ENCODE results near the gene DNAH11. TPM values are rescaled to one million over a fixed set of nuclear protein-coding genes. Genes with fewer than 3 reads are reported as not detected.

DNAH11 gene
- total and polyA plus RNA-seq, 5 donors from 2014 or later = 0.34 to 0.65 TPM; not detected in 3

- Histone ChIP-seq H3K4me3 (ENCODE audit: low read depth, low read length) (no peak overlapping the region), H3K36me3 (ENCODE audit: control insufficient read depth, insufficient read depth, low read length) (no peaks in the 10 kb centered on the region), H3K9me3 (ENCODE audit: control insufficient read depth in 2 of 2, low read length in 2 of 2) (no peaks in the 10 kb centered on the region), H3K27me3 (ENCODE audit: control insufficient read depth, insufficient read depth, low read length) (no peaks in the 10 kb centered on the region), H3K27ac (ENCODE audit: insufficient read depth, low read length, poor library complexity, severe bottlenecking) (no peak overlapping the region), H3K4me1 (ENCODE audit: control insufficient read depth, insufficient read depth, low read length, poor library complexity, severe bottlenecking) (peaks cover 7% of the 10 kb centered on the region)
- H3K9me3 Mint-ChIP-seq = peaks cover 0 to 1% (median 0%) of the 10 kb centered on the region in 7 donors
- no peak overlapping the region for H3K4me3 Mint-ChIP-seq
- peaks cover 6% of the 10 kb centered on the region for H3K27me3 Mint-ChIP-seq
- peaks cover 3 to 12% (median 11%) of the 10 kb centered on the region in 4 donors for H3K4me1 Mint-ChIP-seq
- no peak overlapping the region for H3K27ac Mint-ChIP-seq
- H3K36me3 Mint-ChIP-seq = no peaks in the 10 kb centered on the region
- ATAC-seq (ENCODE audit: low read depth in 2 of 2) = no peak
- no peak for DNase-seq
These were observed 65.6 kb downstream of the DNAH11 start for GRCh38 chr7:21608465-21608864.

GRCh38 chr7:21611129-21611528, 68.3 kb downstream of the DNAH11 start:
- Mint-ChIP-seq H3K27ac (no peak overlapping the region), H3K4me1 (no peaks in the 10 kb centered on the region)

GRCh38 chr7:21616091-21616490, 73.3 kb downstream of the DNAH11 start:
- no peak for DNase-seq
- Histone ChIP-seq H3K9me3 (ENCODE audit: control insufficient read depth in 2 of 2, low read length in 2 of 2) (no peaks in the 10 kb centered on the region), H3K27ac (ENCODE audit: insufficient read depth, low read length, poor library complexity, severe bottlenecking) (no peak overlapping the region), H3K36me3 (ENCODE audit: control insufficient read depth, insufficient read depth, low read length) (no peaks in the 10 kb centered on the region), H3K27me3 (ENCODE audit: control insufficient read depth, insufficient read depth, low read length) (no peaks in the 10 kb centered on the region), H3K4me3 (ENCODE audit: low read depth, low read length) (no peak overlapping the region), H3K4me1 (ENCODE audit: control insufficient read depth, insufficient read depth, low read length, poor library complexity, severe bottlenecking) (no peaks in the 10 kb centered on the region)
- H3K4me1 Mint-ChIP-seq = no peaks in the 10 kb centered on the region
- H3K4me3 Mint-ChIP-seq = no peak overlapping the region
- no peak overlapping the region for H3K27ac Mint-ChIP-seq
- no peaks in the 10 kb centered on the region for H3K36me3 Mint-ChIP-seq
- no peak for ATAC-seq (ENCODE audit: low read depth in 2 of 2)
- no peaks in the 10 kb centered on the region for H3K27me3 Mint-ChIP-seq
- H3K9me3 Mint-ChIP-seq = peaks cover 0 to 2% (median 0%) of the 10 kb centered on the region in 7 donors

More at GRCh38 chr7:21611129-21611528, 68.3 kb downstream of the DNAH11 start:
- DNase-seq (no peak), ATAC-seq (ENCODE audit: low read depth in 2 of 2) (no peak)
- H3K4me1 ChIP-seq (ENCODE audit: control insufficient read depth, insufficient read depth, low read length, poor library complexity, severe bottlenecking) = no peaks in the 10 kb centered on the region
- H3K9me3 Mint-ChIP-seq = peaks cover 0 to 1% (median 0%) of the 10 kb centered on the region in 7 donors
- no peak overlapping the region for H3K4me3 ChIP-seq (ENCODE audit: low read depth, low read length)
- H3K36me3 Mint-ChIP-seq = no peaks in the 10 kb centered on the region
- no peak overlapping the region for H3K4me3 Mint-ChIP-seq
- H3K27me3 Mint-ChIP-seq = peaks cover 6% of the 10 kb centered on the region
- H3K27ac ChIP-seq (ENCODE audit: insufficient read depth, low read length, poor library complexity, severe bottlenecking) = no peak overlapping the region
- no peaks in the 10 kb centered on the region for H3K27me3 ChIP-seq (ENCODE audit: control insufficient read depth, insufficient read depth, low read length)
- H3K36me3 ChIP-seq (ENCODE audit: control insufficient read depth, insufficient read depth, low read length) = no peaks in the 10 kb centered on the region
- no peaks in the 10 kb centered on the region for H3K9me3 ChIP-seq (ENCODE audit: control insufficient read depth in 2 of 2, low read length in 2 of 2)

DNA sequence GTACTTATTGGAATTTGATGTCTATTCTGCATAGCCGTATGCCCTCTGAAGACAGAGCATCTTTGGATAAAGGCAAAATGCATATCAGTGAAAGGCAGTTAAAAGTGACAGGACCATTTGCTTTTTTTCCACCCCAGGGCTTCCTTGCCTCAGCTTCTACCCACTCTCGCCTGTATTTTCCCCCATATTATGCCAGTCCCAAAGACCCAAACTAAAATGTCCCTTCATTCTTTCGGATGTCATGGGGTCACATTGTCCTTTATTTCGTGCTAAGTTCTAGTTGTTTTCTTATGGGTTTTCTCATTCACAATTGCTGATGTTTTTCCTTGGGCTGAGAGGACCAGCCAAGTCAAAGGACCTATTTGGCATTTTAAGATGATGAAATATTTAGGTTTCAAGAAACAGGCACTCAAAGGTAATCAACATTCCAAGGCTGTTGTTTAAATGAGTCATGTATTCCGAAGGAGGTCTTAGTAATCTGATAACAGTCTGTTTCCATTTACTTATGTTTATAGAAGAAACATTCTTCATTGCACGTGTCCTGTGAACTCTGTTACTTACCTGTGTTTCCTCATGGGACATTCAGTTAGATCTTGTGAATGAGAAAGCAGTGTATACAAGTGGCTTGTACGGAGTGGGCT, 74.1 kb downstream of the DNAH11 start:
- H3K9me3 ChIP-seq (ENCODE audit: control insufficient read depth in 2 of 2, low read length in 2 of 2) = no peaks in the 10 kb centered on the region
- no peaks in the 10 kb centered on the region for H3K27me3 Mint-ChIP-seq
- H3K4me1 Mint-ChIP-seq = no peaks in the 10 kb centered on the region
- H3K4me3 Mint-ChIP-seq = no peak overlapping the region
- H3K9me3 Mint-ChIP-seq = peaks cover 0 to 3% (median 0%) of the 10 kb centered on the region in 7 donors
- no peaks in the 10 kb centered on the region for H3K36me3 ChIP-seq (ENCODE audit: control insufficient read depth, insufficient read depth, low read length)
- no peaks in the 10 kb centered on the region for H3K36me3 Mint-ChIP-seq
- H3K27ac Mint-ChIP-seq = no peak overlapping the region
- no peak overlapping the region for H3K27ac ChIP-seq (ENCODE audit: insufficient read depth, low read length, poor library complexity, severe bottlenecking)
- no peak overlapping the region for H3K4me3 ChIP-seq (ENCODE audit: low read depth, low read length)
- ATAC-seq (ENCODE audit: low read depth in 2 of 2) (no peak), DNase-seq (no peak)
- H3K27me3 ChIP-seq (ENCODE audit: control insufficient read depth, insufficient read depth, low read length) = no peaks in the 10 kb centered on the region
- H3K4me1 ChIP-seq (ENCODE audit: control insufficient read depth, insufficient read depth, low read length, poor library complexity, severe bottlenecking) = no peaks in the 10 kb centered on the region

DNA sequence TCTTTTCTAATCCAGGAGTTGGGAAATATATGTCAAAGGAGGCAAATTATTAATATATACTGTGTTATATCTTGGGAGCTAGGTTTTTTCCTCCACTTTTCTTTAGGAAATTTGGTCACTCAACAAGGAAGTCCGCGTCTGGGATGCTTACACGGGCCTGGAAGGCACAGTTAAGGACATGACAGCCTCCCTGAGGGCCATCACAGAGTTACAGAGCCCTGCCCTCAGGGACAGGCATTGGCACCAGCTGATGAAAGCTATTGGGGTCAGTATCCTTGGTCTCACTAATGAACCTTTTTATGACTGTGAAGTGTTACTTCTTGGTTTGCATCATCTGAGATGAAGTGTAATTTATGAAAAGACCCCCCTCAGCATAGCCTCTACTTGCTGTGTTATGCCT, 74.7 kb downstream of the DNAH11 start:
- H3K9me3 Mint-ChIP-seq = peaks cover 0 to 3% (median 0%) of the 10 kb centered on the region in 7 donors
- no peak overlapping the region for H3K4me3 Mint-ChIP-seq
- H3K27ac ChIP-seq (ENCODE audit: insufficient read depth, low read length, poor library complexity, severe bottlenecking) = no peak overlapping the region
- H3K4me3 ChIP-seq (ENCODE audit: low read depth, low read length) = no peak overlapping the region
- no peaks in the 10 kb centered on the region for H3K4me1 ChIP-seq (ENCODE audit: control insufficient read depth, insufficient read depth, low read length, poor library complexity, severe bottlenecking)
- no peak for DNase-seq
- ATAC-seq (ENCODE audit: low read depth in 2 of 2) = no peak
- no peak overlapping the region for H3K27ac Mint-ChIP-seq
- no peaks in the 10 kb centered on the region for H3K36me3 Mint-ChIP-seq
- no peaks in the 10 kb centered on the region for H3K27me3 Mint-ChIP-seq
- H3K9me3 ChIP-seq (ENCODE audit: control insufficient read depth in 2 of 2, low read length in 2 of 2) = no peaks in the 10 kb centered on the region
- no peaks in the 10 kb centered on the region for H3K36me3 ChIP-seq (ENCODE audit: control insufficient read depth, insufficient read depth, low read length)
- no peaks in the 10 kb centered on the region for H3K4me1 Mint-ChIP-seq
- H3K27me3 ChIP-seq (ENCODE audit: control insufficient read depth, insufficient read depth, low read length) = no peaks in the 10 kb centered on the region

DNA sequence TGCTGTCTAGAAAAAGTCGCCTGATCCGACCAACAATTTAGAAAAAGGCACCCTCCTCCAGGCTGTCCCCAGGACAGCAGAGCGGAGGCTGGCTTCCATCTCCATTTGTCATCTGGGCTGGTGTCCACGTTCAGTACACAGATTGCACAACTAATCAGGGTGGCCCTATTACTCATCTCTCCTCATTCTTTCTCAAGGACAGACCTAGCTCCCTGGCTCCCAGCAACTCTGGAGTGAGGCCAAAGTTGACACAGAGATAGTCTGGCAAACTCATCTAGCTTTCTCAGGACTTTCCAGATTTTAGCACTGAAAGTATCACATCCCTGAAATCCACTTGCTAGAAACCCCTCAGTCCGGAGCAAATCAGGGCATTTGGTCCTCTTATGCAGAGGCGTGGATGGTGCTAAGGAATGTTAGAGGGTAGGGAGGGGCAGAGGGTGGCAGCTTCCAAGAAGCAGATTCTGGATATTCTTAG, 75.1 kb downstream of the DNAH11 start:
- no peaks in the 10 kb centered on the region for H3K27me3 Mint-ChIP-seq
- DNase-seq (no peak), ATAC-seq (ENCODE audit: low read depth in 2 of 2) (no peak)
- H3K36me3 Mint-ChIP-seq = no peaks in the 10 kb centered on the region
- no peaks in the 10 kb centered on the region for H3K27me3 ChIP-seq (ENCODE audit: control insufficient read depth, insufficient read depth, low read length)
- no peaks in the 10 kb centered on the region for H3K4me1 Mint-ChIP-seq
- no peaks in the 10 kb centered on the region for H3K4me1 ChIP-seq (ENCODE audit: control insufficient read depth, insufficient read depth, low read length, poor library complexity, severe bottlenecking)
- no peak overlapping the region for H3K27ac Mint-ChIP-seq
- H3K9me3 ChIP-seq (ENCODE audit: control insufficient read depth in 2 of 2, low read length in 2 of 2) = no peaks in the 10 kb centered on the region
- H3K9me3 Mint-ChIP-seq = peaks cover 0 to 3% (median 0%) of the 10 kb centered on the region in 7 donors
- no peak overlapping the region for H3K4me3 Mint-ChIP-seq
- H3K4me3 ChIP-seq (ENCODE audit: low read depth, low read length) = no peak overlapping the region
- H3K36me3 ChIP-seq (ENCODE audit: control insufficient read depth, insufficient read depth, low read length) = no peaks in the 10 kb centered on the region
- H3K27ac ChIP-seq (ENCODE audit: insufficient read depth, low read length, poor library complexity, severe bottlenecking) = no peak overlapping the region

DNA sequence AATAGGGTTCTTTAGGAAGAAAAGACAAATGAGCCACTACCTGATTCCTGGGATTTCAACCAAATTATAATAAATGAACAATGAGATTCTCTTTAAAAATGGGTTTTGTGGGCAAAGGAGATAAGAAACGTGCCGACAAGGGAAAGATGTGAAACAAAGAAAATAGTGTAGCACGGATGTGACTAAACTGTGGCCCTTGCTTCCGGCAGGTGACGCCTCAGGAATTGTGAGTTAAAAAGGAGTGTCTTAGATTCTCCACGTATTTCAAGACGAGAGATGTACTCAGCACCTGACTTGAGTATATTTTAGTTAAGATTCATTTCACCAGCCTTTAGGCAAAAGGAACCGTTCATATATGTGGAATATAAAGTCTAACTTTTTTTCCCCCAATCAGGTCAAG, 75.9 kb downstream of the DNAH11 start:
- no peaks in the 10 kb centered on the region for H3K4me1 Mint-ChIP-seq
- no peaks in the 10 kb centered on the region for H3K36me3 Mint-ChIP-seq
- Histone ChIP-seq H3K27me3 (ENCODE audit: control insufficient read depth, insufficient read depth, low read length) (no peaks in the 10 kb centered on the region), H3K36me3 (ENCODE audit: control insufficient read depth, insufficient read depth, low read length) (no peaks in the 10 kb centered on the region), H3K4me3 (ENCODE audit: low read depth, low read length) (no peak overlapping the region), H3K4me1 (ENCODE audit: control insufficient read depth, insufficient read depth, low read length, poor library complexity, severe bottlenecking) (no peaks in the 10 kb centered on the region), H3K27ac (ENCODE audit: insufficient read depth, low read length, poor library complexity, severe bottlenecking) (no peak overlapping the region), H3K9me3 (ENCODE audit: control insufficient read depth in 2 of 2, low read length in 2 of 2) (no peaks in the 10 kb centered on the region)
- no peak overlapping the region for H3K4me3 Mint-ChIP-seq
- ATAC-seq (ENCODE audit: low read depth in 2 of 2) (no peak), DNase-seq (no peak)
- peaks cover 0 to 4% (median 0%) of the 10 kb centered on the region in 7 donors for H3K9me3 Mint-ChIP-seq
- H3K27ac Mint-ChIP-seq = no peak overlapping the region
- H3K27me3 Mint-ChIP-seq = no peaks in the 10 kb centered on the region

- H3K27ac Mint-ChIP-seq = no peak overlapping the region
- Histone ChIP-seq H3K4me1 (ENCODE audit: control insufficient read depth, insufficient read depth, low read length, poor library complexity, severe bottlenecking) (no peaks in the 10 kb centered on the region), H3K4me3 (ENCODE audit: low read depth, low read length) (no peak overlapping the region), H3K27me3 (ENCODE audit: control insufficient read depth, insufficient read depth, low read length) (no peaks in the 10 kb centered on the region), H3K36me3 (ENCODE audit: control insufficient read depth, insufficient read depth, low read length) (no peaks in the 10 kb centered on the region), H3K9me3 (ENCODE audit: control insufficient read depth in 2 of 2, low read length in 2 of 2) (no peaks in the 10 kb centered on the region), H3K27ac (ENCODE audit: insufficient read depth, low read length, poor library complexity, severe bottlenecking) (no peak overlapping the region)
- no peaks in the 10 kb centered on the region for H3K4me1 Mint-ChIP-seq
- no peak overlapping the region for H3K4me3 Mint-ChIP-seq
- no peaks in the 10 kb centered on the region for H3K27me3 Mint-ChIP-seq
- DNase-seq (no peak), ATAC-seq (ENCODE audit: low read depth in 2 of 2) (no peak)
- H3K9me3 Mint-ChIP-seq = peaks cover 0 to 10% (median 0%) of the 10 kb centered on the region in 7 donors
- H3K36me3 Mint-ChIP-seq = no peaks in the 10 kb centered on the region
These were observed 77.2 kb downstream of the DNAH11 start for GRCh38 chr7:21620054-21620453.

Measured in CD4-positive, CD25-positive, alpha-beta regulatory T cell (primary cell).